Mammary epithelial cell (primary cell): Measurements from ENCODE around the gene EXOSC6.

ENCODE experiments used
- EZH2 ChIP-seq: IDR thresholded peaks from 2 replicates; pipeline ENCODE4 v1.6.1; 2012; ENCODE audit warnings: low read length, inconsistent platforms, borderline replicate concordance
- TF ChIP-seq, protein P1 (sequence below), 2 donors: IDR thresholded peaks in 1 of 2; conservative IDR thresholded peaks in 1 of 2; 2 replicates each; pipeline ENCODE4 v1.5.1; 2011 to 2012; ENCODE audit warnings: inconsistent platforms in 2 of 2, low read length in 2 of 2, mild to moderate bottlenecking in 2 of 2, control low read depth in 1 of 2, low read depth in 1 of 2; ENCODE audit not compliant: insufficient read depth in 1 of 2; ENCODE audit errors: extremely low read depth in 1 of 2

DNA sequence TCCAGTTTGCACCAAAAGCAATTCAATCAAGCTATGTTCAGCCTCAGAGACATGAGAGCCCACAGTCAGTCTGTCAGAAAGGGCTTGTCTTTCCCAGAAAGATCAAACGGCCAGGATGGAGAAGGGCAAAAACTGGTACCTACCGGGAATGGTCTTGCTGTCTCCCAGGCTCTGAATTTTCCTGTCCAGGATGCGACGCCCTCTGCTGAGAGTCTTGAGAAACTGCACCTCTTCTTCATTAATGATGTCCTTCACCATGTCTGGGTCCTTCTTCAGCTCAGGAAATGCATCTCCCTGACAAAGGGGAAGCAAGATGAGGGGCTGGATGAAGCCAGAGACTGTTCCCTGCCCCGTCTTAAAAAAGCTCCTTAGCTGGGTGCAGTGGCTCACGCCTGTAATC, 15.8 kb upstream of the EXOSC6 start:
- no peak for TF ChIP-seq EZH2
- TF ChIP-seq, protein P1, sequence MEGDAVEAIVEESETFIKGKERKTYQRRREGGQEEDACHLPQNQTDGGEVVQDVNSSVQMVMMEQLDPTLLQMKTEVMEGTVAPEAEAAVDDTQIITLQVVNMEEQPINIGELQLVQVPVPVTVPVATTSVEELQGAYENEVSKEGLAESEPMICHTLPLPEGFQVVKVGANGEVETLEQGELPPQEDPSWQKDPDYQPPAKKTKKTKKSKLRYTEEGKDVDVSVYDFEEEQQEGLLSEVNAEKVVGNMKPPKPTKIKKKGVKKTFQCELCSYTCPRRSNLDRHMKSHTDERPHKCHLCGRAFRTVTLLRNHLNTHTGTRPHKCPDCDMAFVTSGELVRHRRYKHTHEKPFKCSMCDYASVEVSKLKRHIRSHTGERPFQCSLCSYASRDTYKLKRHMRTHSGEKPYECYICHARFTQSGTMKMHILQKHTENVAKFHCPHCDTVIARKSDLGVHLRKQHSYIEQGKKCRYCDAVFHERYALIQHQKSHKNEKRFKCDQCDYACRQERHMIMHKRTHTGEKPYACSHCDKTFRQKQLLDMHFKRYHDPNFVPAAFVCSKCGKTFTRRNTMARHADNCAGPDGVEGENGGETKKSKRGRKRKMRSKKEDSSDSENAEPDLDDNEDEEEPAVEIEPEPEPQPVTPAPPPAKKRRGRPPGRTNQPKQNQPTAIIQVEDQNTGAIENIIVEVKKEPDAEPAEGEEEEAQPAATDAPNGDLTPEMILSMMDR (conservative IDR thresholded peaks at IDR 0.05 in 1 of 2, IDR thresholded peaks at IDR 0.05 in 1 of 2; ENCODE audit: extremely low read depth in 1 of 2, insufficient read depth in 1 of 2, low read depth in 1 of 2, low read length in 2 of 2), result peak; percentile 56 to 59
